Uterus (tissue), 2 donors: ENCODE measurements around the gene AVPR2.

Experiments
- CTCF ChIP-seq, 4 experiments: fragments of 200-600 bp in 2 of 4; fragments of 450-650 bp in 2 of 4; sonication (generic) in 2 of 4; IDR thresholded peaks; one replicate each; pipeline ENCODE4 v1.5.1; 2016 to 2019; ENCODE audit warnings: antibody characterized with exemption in 4 of 4, mild to moderate bottlenecking in 2 of 4, moderate library complexity in 1 of 4
- POLR2A ChIP-seq, 2 donors: fragments of 450-650 bp; IDR thresholded peaks; one replicate each; pipeline ENCODE4 v1.6.1; 2016; ENCODE audit warnings: antibody characterized with exemption in 2 of 2, mild to moderate bottlenecking in 1 of 2, moderate library complexity in 1 of 2

- TF ChIP-seq CTCF (IDR thresholded peaks at IDR 0.05) (no peak), POLR2A (IDR thresholded peaks at IDR 0.05) (no peak)
Observed at GRCh38 chrX:153933748-153934147, 29.3 kb downstream of the AVPR2 start.
